Suprapubic skin (tissue), 4 donors: Measurements from ENCODE around the gene TXNDC8.

Experiments
- POLR2A ChIP-seq, 2 donors: fragments of 450-650 bp; IDR thresholded peaks; one replicate each; pipeline ENCODE4 v1.6.1; 2017; ENCODE audit warnings: antibody characterized with exemption in 2 of 2, mild to moderate bottlenecking in 2 of 2, moderate library complexity in 2 of 2
- POLR2AphosphoS5 ChIP-seq, 3 donors: sonication (generic); formaldehyde crosslinking; IDR thresholded peaks; one replicate each; pipeline ENCODE4 v1.6.1; 2017; ENCODE audit warnings: antibody characterized with exemption in 3 of 3
- TF ChIP-seq, protein P1 (sequence below), 2 donors: fragments of 200-600 bp in 1 of 2; fragments of 450-650 bp in 1 of 2; sonication (generic) in 1 of 2; IDR thresholded peaks; one replicate each; pipeline ENCODE4 v1.5.1; 2016 to 2019; ENCODE audit warnings: antibody characterized with exemption in 2 of 2, mild to moderate bottlenecking in 1 of 2, moderate library complexity in 1 of 2

DNA sequence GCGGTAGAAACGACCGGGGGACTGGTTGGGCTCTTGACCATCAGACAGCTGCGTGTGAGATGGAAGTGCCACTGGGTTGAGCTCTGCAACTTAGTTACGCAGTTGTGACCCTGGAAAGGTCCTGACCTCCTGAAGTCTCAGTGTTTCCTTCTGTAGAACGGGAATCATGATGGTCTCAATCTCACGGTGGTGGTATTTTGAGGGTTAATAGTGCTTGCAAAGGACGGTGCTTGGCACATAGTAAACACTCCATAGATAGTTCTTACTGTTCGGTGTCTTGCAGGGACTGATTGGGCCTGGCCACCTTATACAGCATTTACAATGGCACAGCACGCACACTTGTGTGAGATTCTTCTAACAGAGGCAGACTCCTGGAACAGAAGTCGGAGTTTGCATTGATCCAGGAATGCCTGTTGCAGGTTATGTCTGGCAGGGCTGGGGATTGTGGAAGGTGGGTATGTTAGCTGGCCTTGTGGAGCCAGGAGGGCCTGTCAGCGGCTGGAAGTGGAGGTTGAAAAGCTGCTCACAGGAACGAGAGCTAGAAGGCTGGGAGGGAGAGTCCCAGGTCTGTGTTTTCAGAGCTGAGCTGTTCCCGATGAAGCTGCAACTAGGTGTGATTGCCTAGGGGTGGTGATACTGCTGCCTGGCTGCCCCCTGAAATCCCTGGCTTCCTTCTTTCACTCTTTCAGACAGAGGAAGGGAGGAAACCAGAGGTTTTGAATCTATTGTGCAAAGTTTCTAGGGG is 80.4 kb downstream of the TXNDC8 start:
- TF ChIP-seq, protein P1, sequence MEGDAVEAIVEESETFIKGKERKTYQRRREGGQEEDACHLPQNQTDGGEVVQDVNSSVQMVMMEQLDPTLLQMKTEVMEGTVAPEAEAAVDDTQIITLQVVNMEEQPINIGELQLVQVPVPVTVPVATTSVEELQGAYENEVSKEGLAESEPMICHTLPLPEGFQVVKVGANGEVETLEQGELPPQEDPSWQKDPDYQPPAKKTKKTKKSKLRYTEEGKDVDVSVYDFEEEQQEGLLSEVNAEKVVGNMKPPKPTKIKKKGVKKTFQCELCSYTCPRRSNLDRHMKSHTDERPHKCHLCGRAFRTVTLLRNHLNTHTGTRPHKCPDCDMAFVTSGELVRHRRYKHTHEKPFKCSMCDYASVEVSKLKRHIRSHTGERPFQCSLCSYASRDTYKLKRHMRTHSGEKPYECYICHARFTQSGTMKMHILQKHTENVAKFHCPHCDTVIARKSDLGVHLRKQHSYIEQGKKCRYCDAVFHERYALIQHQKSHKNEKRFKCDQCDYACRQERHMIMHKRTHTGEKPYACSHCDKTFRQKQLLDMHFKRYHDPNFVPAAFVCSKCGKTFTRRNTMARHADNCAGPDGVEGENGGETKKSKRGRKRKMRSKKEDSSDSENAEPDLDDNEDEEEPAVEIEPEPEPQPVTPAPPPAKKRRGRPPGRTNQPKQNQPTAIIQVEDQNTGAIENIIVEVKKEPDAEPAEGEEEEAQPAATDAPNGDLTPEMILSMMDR (IDR thresholded peaks at IDR 0.05) = no peak
- TF ChIP-seq POLR2A (IDR thresholded peaks at IDR 0.05) (no peak), POLR2AphosphoS5 (IDR thresholded peaks at IDR 0.05) (no peak)
